T-helper 2 cell treated with Interferon-gamma antibody and Interleukin-4, amounts not matched to agents 5 μg/mL and 100 μg/mL, for 36 hours (primary cell): ENCODE data around the gene FGF6.
"Not testable (repeated sequence)": the region's sequence is repeated elsewhere in the genome, so short reads cannot be mapped to it uniquely, and the experiment has no call there.

Source experiments
- DNase-seq: peaks from one replicate; pipeline ENCODE4 v3.0.0; 2021; ENCODE audit warnings: low spot score
- H3K27ac Mint-ChIP-seq: one replicate; pipeline ENCODE4 v1.8.0; 2021; ENCODE audit warnings: mild to moderate bottlenecking, mixed read lengths
- H3K27me3 Mint-ChIP-seq: one replicate; pipeline ENCODE4 v1.8.0; 2021; ENCODE audit warnings: low read depth, mixed read lengths
- H3K36me3 Mint-ChIP-seq: one replicate; pipeline ENCODE4 v1.8.0; 2021; ENCODE audit warnings: low read depth, mixed read lengths
- H3K4me1 Mint-ChIP-seq: one replicate; pipeline ENCODE4 v1.8.0; 2021; ENCODE audit warnings: low read depth, mixed read lengths
- H3K4me3 Mint-ChIP-seq: one replicate; pipeline ENCODE4 v1.8.0; 2022; ENCODE audit warnings: mild to moderate bottlenecking, moderate library complexity, mixed read lengths
- H3K9me3 Mint-ChIP-seq: one replicate; pipeline ENCODE4 v1.8.0; 2021; ENCODE audit warnings: mixed read lengths

Gene FGF6

DNA sequence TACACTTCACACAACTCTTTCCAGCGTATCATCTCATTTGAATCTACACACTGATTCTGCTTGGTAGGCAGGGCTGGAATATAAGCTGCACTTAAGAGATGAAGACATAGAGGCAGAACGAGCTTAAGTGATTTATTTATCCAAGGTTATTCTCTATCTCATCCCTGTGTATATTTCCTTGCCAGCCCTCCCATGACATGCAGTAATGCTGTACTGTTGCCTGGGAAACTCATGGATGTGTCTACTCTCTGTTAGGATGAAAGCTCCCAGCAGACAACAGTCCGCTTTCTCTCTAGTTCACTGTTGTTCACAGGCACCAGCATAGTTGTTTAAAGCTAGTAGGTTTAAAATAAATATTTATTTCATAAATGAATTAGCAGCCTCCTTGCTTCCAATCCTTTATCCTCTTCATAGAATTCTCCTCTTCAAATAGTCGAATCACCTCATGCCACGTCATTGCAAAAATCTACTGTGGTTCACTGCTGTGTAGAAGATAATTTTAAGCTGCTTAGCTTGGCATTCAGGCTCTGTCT lies 25.4 kb downstream of the FGF6 start:
- no peak overlapping the region for H3K4me3 Mint-ChIP-seq
- no peak for DNase-seq
- H3K27me3 Mint-ChIP-seq = peaks cover 14% of the 10 kb centered on the region
- peaks cover 25% of the 10 kb centered on the region for H3K4me1 Mint-ChIP-seq
- H3K36me3 Mint-ChIP-seq = no peaks in the 10 kb centered on the region
- no peaks in the 10 kb centered on the region for H3K9me3 Mint-ChIP-seq
- H3K27ac Mint-ChIP-seq = no peak overlapping the region

DNA sequence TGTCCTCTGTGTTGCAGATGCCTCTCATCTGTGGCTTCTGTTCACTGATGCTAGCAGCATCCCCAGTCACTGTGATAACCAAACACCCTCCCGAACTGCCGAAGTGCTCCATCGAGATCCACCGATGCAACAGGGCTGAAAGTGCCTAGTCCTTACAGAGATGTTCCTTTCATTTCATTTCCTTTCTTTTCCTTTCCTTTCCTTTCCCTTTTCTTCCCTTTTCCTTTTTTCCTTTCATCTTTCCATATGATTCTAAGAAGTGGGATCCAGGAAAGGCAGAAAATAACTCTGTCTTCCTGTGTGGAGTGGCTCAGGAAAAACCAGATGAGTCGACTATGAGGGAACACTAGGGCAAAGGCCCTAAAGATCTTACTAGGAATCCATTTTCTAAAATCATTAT lies 26.7 kb downstream of the FGF6 start:
- Mint-ChIP-seq H3K4me1 (peaks cover 33% of the 10 kb centered on the region), H3K4me3 (no peak overlapping the region), H3K9me3 (no peaks in the 10 kb centered on the region), H3K27me3 (peaks cover 14% of the 10 kb centered on the region), H3K27ac (no peak overlapping the region), H3K36me3 (no peaks in the 10 kb centered on the region)
- no peak for DNase-seq

DNA sequence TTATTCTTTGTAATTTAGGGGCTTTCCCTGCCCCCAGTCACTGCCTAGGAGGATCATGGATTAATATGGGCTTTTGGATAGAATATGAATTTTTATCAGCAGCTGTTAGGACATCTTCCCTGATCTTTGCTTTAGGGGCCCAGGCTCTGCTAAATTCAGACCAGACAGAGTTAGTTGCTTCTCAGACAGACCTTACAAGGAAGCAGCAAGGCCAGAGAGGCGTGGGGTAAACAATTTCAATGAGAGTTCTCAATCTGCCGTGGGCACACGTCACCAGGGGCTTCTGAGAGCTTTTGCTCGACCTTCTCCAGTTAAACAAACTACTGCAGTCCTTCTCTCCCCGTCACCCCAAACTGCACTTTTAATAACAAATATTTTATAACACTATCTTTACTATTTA lies 27.7 kb downstream of the FGF6 start:
- Mint-ChIP-seq H3K36me3 (no peaks in the 10 kb centered on the region), H3K4me3 (no peak overlapping the region), H3K4me1 (peaks cover 35% of the 10 kb centered on the region), H3K27ac (no peak overlapping the region), H3K9me3 (no peaks in the 10 kb centered on the region), H3K27me3 (peaks cover 17% of the 10 kb centered on the region)
- DNase-seq = no peak

DNA sequence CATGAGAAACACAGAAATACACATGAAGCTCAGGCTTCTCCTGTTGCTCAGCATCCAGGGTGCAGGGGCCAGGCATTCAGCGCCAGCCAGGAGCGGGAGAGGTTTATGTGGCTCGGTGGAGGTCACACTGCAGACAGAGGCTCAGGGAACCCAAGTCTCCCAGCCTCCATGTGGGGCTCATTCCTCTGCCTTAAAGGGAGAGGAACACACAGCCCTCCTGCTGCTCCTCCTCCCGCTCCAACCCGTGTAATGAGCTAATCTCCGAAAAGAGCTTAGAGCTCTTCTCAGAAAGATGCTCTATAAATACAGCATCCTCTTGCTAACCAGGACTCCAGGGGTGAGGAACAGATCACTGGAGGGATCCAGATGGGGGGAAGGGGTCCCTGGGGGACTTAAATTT lies 28.2 kb downstream of the FGF6 start:
- H3K27me3 Mint-ChIP-seq = peaks cover 20% of the 10 kb centered on the region
- DNase-seq = no peak
- H3K9me3 Mint-ChIP-seq = no peaks in the 10 kb centered on the region
- no peak overlapping the region for H3K27ac Mint-ChIP-seq
- H3K36me3 Mint-ChIP-seq = no peaks in the 10 kb centered on the region
- no peak overlapping the region for H3K4me3 Mint-ChIP-seq
- peaks cover 35% of the 10 kb centered on the region for H3K4me1 Mint-ChIP-seq

DNA sequence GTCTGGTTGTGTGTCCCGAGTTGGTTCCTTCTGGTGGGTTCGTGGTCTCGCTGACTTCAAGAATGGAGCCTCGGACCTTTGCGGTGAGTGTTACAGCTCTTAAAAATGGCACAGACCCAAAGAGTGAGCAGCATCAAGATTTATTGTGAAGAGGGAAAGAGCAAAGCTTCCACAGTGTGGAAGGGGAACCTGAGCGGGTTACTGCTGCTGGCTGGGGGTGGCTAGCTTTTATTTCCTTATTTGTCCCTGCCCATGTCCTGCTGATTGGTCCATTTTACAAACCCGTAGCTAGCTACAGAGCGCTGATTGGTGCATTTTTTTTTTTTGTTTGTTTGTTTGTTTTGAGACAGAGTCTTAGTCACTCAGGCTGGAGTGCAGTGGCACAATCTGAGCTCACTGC lies 29.3 kb downstream of the FGF6 start:
- Mint-ChIP-seq H3K4me3 (no peak overlapping the region), H3K36me3 (no peaks in the 10 kb centered on the region), H3K27me3 (peaks cover 30% of the 10 kb centered on the region), H3K27ac (no peak overlapping the region), H3K4me1 (peaks cover 31% of the 10 kb centered on the region), H3K9me3 (no peaks in the 10 kb centered on the region)
- no peak for DNase-seq

DNA sequence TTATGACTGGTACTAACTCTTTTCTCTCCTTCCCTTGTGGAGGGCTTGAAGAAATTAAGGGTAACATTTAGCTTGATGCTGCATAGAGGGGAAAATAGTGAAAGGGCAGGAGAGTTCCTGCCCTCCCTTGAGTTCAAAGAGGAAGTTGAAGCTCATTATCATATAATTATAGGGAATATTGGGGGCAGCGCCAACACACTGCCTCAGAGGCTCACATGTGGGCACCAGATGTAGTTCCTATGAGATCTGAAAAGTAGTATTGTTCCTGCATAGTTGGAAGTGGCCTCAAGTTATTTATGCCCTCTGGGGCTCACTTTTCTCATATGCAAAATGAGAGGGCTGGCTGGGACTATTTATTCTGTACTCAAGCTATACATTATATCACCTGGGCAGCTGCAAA lies 33.1 kb downstream of the FGF6 start:
- no peak for DNase-seq
- H3K36me3 Mint-ChIP-seq = no peaks in the 10 kb centered on the region
- no peaks in the 10 kb centered on the region for H3K9me3 Mint-ChIP-seq
- peaks cover 25% of the 10 kb centered on the region for H3K4me1 Mint-ChIP-seq
- peaks cover 38% of the 10 kb centered on the region for H3K27me3 Mint-ChIP-seq
- no peak overlapping the region for H3K4me3 Mint-ChIP-seq
- H3K27ac Mint-ChIP-seq = no peak overlapping the region

DNA sequence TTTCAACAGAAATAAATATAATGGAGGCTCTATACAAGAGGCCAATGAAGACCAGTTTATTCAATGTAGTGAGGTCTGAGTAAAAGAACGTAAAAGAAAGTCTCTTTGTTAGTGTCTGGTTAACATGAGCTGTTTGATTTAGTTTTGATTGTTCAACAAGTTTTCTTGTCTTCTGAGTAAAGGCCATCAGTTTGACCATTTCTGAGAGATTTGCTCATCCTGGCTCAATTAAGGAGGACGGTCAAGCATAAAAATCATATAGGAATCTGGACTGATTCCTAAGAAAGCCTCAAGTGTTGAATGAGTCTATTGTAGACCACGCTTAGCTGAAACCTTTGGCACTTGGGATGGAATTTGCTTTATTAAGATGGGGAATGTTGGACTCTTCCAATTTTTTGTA lies 33.6 kb downstream of the FGF6 start:
- Mint-ChIP-seq H3K4me1 (peaks cover 25% of the 10 kb centered on the region), H3K4me3 (no peak overlapping the region), H3K9me3 (no peaks in the 10 kb centered on the region), H3K36me3 (no peaks in the 10 kb centered on the region), H3K27ac (no peak overlapping the region), H3K27me3 (peaks cover 38% of the 10 kb centered on the region)
- DNase-seq = no peak

DNA sequence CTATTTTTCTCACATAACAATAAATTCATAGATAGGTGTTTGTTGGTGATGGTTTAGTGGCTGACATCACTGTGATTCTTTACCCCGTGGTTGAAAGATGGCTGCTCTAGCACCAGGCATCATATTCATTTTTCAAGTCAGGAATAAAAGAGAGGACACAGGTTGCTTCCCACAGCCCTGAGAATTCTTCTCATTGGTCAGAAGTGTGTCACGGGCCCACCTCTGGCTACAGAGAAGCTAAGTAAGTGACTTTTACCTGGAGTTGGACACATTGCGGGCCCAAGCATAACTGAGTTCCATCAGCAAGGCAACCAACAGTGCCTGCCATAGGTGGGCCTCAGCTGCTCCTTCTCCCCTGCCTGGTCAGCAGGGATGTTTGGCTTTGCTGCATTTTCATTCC lies 38.5 kb downstream of the FGF6 start:
- no peak overlapping the region for H3K4me3 Mint-ChIP-seq
- no peaks in the 10 kb centered on the region for H3K9me3 Mint-ChIP-seq
- no peaks in the 10 kb centered on the region for H3K36me3 Mint-ChIP-seq
- peaks cover 43% of the 10 kb centered on the region for H3K27me3 Mint-ChIP-seq
- DNase-seq = no peak
- H3K27ac Mint-ChIP-seq = no peak overlapping the region
- H3K4me1 Mint-ChIP-seq = no peaks in the 10 kb centered on the region

DNA sequence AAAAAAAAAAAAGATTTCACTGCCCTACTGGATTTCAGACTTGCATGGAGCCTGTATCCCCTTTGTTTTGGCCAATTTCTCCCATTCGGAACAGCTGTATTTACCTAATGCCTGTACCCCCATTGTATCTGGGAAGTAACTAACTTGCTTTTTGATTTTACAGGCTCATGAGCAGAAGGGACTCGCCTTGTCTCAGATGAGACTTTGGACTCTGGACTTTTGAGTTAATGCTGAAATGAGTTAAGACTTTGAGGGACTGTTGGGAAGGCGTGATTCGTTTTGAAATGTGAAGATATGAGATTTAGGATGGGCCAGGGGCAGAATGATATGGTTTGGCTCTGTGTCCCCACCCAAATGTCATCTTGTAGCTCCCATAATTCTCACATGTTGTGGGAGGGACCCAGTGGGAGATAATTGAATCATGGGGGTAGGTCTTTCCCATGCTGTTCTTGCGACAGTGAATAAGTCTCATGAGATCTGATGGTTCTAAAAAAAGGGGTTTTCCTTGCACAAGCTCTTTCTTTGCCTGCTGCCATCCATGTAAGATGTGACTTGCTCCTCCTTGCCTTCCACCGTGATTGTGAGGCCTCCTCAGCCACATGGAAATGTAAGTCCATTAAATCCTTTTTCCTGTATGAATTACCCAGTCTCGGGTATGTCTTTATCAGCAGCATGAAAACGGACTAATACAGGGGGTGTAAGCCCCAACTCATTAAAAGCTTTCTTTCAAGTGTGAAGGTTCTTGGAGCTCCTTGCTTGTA lies 40.6 kb downstream of the FGF6 start:
- not testable (repeated sequence) for H3K9me3 Mint-ChIP-seq, H3K36me3 Mint-ChIP-seq, H3K27ac Mint-ChIP-seq, H3K4me3 Mint-ChIP-seq, DNase-seq, H3K4me1 Mint-ChIP-seq
- H3K27me3 Mint-ChIP-seq = peaks cover 44% of the 10 kb centered on the region

DNA sequence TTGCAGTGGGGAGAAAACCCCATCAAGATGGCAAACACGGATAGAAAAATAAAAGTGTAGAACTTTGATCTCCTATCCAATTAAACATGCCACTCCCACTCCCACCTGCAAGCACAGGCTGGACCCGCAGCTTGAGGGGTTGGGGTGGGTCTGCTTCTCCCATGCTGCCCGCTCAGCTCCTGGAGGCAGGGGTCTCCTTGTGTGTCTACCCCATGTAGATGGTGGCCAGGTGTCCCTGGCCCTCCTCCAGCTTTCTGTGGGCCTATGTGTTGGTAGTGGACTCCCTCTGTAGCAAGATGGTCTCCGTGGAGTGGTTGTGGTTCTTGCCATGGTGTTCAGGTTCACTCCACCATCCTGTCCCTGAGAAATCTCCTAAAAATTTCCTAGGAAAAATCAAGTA lies 42.6 kb downstream of the FGF6 start:
- no peak for DNase-seq
- Mint-ChIP-seq H3K27me3 (peaks cover 43% of the 10 kb centered on the region), H3K4me1 (no peaks in the 10 kb centered on the region), H3K9me3 (no peaks in the 10 kb centered on the region), H3K4me3 (no peak overlapping the region), H3K27ac (no peak overlapping the region), H3K36me3 (no peaks in the 10 kb centered on the region)

DNA sequence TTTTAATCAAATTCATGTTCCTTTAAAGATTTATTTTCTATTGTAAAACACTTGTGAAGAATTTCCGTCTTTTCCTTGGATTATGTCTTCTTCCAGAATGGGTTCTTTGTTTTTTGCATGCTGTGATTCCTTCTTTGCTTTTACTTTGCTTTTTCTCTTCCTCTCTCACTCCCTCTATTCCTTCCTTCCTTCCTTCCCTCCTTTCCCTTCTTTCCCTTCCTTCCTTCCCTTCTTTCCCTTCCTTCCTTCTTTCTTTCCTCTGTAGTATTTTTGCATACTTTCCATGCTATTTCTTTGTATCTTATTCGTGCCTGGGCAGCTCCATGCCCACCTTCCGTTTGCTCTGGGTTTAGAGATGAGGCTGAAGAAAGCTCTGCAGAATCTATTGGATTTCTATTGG lies 44.5 kb downstream of the FGF6 start:
- Mint-ChIP-seq H3K9me3 (no peaks in the 10 kb centered on the region), H3K27me3 (peaks cover 49% of the 10 kb centered on the region), H3K36me3 (no peaks in the 10 kb centered on the region), H3K27ac (no peak overlapping the region), H3K4me1 (no peaks in the 10 kb centered on the region), H3K4me3 (no peak overlapping the region)
- no peak for DNase-seq

DNA sequence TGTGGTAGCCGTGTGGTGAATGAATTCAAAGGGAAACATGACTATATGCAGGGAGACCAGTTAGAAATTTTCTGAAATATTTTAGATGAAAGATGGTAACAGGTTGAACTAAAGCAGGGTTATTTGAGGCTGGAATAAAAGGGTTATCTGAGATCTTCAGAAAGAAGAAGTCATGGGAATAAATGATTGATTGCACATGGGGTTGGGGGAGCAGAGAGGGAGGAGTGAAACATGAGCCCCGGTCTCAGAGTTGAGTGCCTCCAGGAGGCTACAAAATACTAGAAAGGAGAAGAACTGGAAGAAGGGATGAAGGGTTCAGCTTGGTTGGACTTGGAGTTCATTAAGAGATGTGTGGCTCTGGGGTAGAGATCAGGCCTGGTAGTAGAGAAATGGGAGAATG lies 49.8 kb downstream of the FGF6 start:
- Mint-ChIP-seq H3K27me3 (peaks cover 48% of the 10 kb centered on the region), H3K9me3 (no peaks in the 10 kb centered on the region)

DNA sequence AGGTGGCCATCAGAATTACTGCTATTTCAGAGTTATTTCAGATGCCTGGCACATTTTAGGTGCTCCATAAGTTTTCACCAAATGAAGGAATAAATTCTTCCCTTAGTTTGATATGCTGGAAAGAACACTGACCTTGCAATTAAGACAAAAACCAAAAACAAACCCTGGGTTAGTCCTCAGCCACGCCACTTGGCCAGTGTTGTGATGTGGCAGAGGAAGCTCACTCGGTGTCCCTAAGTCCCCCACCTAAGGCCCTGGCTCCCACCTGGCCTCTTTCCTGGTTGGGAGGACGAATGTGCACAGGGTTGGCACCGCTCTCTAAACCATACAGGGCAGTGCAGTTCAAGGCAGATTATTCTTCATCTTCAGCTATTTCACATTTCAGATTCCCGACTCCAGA lies 52.4 kb downstream of the FGF6 start:
- Mint-ChIP-seq H3K4me1 (no peaks in the 10 kb centered on the region), H3K27ac (no peak overlapping the region), H3K4me3 (no peak overlapping the region), H3K27me3 (peaks cover 48% of the 10 kb centered on the region), H3K9me3 (no peaks in the 10 kb centered on the region), H3K36me3 (no peaks in the 10 kb centered on the region)
- no peak for DNase-seq

More for the DNA sequence above, 49.8 kb downstream of the FGF6 start:
- H3K36me3 Mint-ChIP-seq = no peaks in the 10 kb centered on the region
- H3K27ac Mint-ChIP-seq = no peak overlapping the region
- no peak overlapping the region for H3K4me3 Mint-ChIP-seq
- DNase-seq = no peak
- no peaks in the 10 kb centered on the region for H3K4me1 Mint-ChIP-seq

DNA sequence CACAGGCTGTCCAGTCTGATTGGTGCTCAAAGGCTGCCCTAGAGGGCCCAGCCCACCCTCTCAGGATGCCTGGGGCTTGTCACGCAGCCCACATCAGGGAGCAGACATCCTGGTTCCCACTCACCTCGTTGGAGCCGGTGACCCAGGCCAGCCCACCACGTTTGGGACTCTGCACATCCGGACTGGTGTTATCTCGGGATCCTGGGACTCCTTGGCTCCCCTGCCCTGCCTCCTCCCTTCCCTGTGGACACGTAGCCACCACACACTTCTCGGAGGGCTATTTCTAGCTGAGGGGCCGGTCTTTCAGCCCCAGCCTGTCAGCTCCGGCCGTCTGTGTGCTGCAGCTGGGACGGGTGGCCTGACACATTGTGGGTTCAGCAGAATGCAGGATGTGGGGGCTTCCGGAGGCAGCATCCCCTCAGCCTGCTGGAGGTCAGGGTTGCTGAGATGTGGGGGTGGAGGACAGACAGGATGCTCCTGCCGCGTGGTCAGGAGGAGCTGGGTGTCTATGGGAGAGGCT lies 53.3 kb downstream of the FGF6 start:
- Mint-ChIP-seq H3K36me3 (no peaks in the 10 kb centered on the region), H3K9me3 (no peaks in the 10 kb centered on the region), H3K4me1 (no peaks in the 10 kb centered on the region), H3K27me3 (peaks cover 47% of the 10 kb centered on the region), H3K27ac (no peak overlapping the region), H3K4me3 (no peak overlapping the region)
- no peak for DNase-seq

DNA sequence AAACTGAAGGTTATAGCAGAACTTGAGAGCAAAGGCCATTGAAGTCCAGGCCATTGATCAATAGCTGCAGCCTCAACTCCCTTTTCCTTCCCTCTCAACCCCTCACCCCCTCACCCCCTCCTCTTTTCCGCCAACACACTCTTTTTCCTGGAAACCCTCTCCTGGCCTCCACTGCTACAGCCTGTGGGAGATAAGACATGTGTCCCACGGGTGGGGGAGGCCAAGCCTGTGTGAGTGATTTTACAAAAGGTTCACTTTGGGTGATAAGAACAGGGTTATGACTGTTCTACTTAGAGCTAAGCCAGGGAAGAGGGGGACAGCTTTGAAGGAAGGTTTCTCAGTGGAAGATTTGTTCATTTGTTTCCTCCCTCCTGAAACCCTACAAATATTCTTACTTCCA lies 57.0 kb downstream of the FGF6 start:
- Mint-ChIP-seq H3K4me1 (no peaks in the 10 kb centered on the region), H3K27me3 (peaks cover 35% of the 10 kb centered on the region), H3K36me3 (no peaks in the 10 kb centered on the region), H3K27ac (no peak overlapping the region), H3K9me3 (no peaks in the 10 kb centered on the region), H3K4me3 (no peak overlapping the region)
- DNase-seq = no peak
